GM21825 (cell line): ENCODE results near the gene TGFB1.
A peak's percentile ranks its signal among the peaks of the same experiment; 100 is the strongest.

Source experiments
- ATAC-seq: cut with Tn5 transposase; IDR thresholded peaks from one replicate; pipeline ENCODE4 v1.9.1; 2021; ENCODE audit warnings: mild to moderate bottlenecking, moderate library complexity; ENCODE audit not compliant: unreplicated experiment

Gene TGFB1

GRCh38 chr19:41323023-41323422 is 30.7 kb downstream of the TGFB1 start:
- ATAC-seq, result no peak

DNA sequence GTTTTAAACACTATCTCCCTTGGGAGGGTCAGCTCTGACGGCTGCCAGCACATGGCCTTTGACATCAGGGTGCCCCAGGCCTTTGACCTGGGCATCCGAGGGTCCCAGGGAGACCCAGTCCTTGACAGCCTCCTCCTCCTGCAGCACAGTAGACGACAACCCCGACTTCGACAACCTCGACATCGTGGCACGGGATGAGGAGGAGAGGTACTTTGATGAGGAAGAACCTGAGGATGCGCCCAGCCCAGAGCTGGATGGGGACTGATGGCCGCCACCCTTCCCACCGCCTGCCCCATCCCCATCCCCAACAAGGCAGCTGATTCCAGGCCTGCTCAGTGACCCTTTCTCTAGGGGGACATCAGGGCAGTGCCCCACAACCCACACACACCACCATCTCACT is 31.3 kb downstream of the TGFB1 start:
- no peak for ATAC-seq

- ATAC-seq, result no peak
Observed at GRCh38 chr19:41321600-41322270, 32.0 kb downstream of the TGFB1 start.

DNA sequence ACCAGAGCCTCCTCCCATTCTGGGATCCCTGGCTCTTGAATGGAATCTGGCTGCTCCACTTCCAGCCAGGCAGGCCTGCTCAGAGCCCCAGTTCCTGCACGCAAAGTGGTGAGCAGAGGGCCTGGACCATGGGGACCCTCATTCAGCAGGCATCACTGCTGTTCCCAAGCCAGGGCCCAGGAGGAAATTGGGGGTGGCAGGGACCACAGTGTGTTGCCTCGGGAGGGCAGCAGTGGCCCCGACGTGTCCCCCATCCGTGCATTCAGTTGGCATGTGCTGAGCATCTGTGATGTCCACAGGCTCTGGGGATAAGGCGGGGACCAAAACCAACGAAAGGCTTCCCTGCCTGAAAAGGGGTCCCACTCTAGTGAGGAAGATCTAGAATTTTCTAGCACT is 32.5 kb downstream of the TGFB1 start:
- ATAC-seq, result no peak

DNA sequence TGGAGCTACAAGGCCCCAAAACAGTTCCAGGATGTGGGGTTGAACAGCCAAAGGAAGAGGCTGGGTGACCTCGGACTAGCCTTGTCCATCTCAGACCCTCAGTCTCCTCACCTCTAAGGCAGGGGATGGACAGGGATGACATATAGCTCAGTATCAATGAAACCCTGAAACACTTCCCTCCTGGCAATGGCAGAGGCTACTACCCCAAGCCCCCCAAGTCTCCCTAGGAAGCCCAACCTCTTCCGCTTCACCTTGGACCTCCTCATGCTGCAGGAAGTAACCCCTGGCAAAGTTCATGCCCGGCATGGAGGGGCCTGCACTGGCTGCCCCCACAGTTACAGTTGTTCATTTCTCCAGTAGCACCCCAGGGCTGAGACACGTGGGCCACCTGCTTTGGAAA is 33.2 kb downstream of the TGFB1 start:
- no peak for ATAC-seq

DNA sequence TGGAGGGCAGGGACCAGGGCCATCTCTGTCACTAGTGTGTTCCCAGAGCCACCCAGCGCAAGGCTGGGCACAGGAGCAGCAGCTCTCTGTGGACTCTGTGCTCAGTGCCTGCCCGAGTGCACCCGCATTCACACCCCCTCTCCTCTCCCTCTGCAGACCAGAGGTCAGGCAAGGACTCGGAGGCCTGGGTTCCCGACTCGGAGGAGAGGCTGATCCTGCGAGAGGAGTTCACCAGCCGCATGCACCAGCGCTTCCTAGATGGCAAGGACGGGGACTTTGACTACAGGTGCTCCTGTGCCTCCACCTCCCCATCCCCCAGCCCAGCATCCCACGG is 33.6 kb downstream of the TGFB1 start:
- ATAC-seq, result no peak

- ATAC-seq, result no peak
Observed at GRCh38 chr19:41319500-41320184, 34.1 kb downstream of the TGFB1 start.

- ATAC-seq, result no peak
Observed at GRCh38 chr19:41318696-41319499, 34.8 kb downstream of the TGFB1 start.

DNA sequence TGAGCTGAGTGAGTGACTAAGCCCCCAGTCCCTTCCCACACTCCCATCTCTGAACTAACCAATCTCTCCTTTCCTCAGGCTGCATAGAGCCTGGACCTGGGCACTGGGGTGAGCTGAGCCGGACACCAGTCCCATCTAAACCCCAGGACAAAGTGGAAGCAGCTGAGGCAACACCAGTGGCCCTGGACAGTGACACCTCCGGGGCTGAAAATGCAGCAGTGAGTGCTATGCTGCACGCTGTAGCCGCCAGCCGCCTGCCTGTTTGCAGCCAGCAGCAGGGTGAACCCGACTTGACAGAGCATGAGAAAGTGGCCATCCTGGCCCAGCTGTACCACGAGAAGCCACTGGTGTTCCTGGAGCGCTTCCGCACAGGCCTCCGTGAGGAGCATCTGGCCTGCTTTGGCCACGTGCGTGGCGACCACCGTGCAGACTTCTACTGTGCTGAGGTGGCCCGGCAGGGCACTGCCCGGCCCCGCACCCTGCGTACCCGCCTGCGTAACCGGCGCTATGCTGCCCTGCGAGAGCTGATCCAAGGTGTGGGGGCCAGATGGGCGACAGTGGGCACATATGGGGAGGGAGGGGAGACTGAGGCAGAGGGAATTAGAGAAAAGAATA is 37.3 kb downstream of the TGFB1 start:
- ATAC-seq, result no peak

DNA sequence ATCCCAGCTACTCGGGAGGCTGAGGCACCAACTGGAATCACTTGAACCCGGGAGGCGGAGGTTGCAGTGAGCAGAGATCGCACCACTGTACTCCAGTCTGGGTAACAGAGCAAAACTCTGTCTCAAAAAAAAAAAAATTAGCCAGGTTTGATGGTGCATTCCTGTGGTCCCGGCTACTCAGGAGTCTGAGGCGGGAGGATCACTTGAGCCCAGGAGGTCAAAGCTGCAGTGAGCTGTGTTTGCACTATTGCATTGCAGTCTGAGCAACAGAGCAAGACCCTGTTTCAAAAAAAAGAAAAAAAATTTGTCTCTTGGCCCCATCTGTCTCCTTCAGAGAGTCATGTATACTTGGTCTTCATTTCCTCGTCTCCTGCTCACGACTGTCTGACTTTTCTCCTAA is 42.1 kb downstream of the TGFB1 start:
- ATAC-seq, result no peak

GRCh38 chr19:41311072-41311471 is 42.6 kb downstream of the TGFB1 start:
- ATAC-seq, result no peak

DNA sequence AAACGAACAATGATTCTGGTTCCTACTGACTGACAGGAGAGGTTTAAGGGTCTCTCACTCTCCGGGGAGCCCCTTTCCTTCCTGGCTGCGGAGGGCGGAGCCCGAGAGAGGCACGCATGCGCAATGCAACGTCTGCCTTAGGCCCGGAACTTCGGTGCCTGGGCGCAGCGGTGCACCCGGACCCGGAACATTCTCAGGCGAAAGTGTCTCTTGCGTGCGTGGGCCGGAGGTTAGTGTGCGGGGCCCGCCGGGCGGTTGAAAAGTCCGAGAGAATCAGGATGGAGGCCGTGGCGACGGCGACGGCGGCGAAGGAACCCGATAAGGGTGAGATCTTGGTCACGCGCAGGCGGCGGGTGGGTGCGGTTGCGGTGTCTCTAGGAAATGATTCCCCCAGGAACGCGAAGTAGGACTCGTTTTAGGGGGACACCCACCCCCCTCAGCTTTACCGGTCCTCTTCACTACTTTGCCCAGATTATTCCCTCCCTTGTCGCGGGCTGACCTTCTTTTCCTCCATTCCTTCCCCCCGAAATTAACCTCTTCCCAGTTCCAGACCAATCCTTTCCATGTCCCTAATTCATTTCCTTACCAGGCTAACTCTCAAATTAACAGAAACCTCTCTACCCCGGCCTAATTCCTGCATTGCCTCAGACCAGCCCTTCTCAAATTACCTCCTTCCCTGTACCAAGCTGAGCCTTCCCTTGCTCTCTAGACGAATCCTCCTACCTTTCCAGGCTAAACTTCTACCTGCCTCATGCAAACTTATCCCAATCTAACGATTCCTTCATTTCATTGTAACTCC is 43.5 kb downstream of the TGFB1 start, which contains the start of gene CCDC97:
TSS of gene CCDC97 (plus strand) at position 140 of the 799 bp plus-strand sequence. CDS start at position 279, 139 bp downstream.
- peak; percentile 53 for ATAC-seq

- ATAC-seq, result no peak
Observed at GRCh38 chr19:41309180-41310032, 44.3 kb downstream of the TGFB1 start.

DNA sequence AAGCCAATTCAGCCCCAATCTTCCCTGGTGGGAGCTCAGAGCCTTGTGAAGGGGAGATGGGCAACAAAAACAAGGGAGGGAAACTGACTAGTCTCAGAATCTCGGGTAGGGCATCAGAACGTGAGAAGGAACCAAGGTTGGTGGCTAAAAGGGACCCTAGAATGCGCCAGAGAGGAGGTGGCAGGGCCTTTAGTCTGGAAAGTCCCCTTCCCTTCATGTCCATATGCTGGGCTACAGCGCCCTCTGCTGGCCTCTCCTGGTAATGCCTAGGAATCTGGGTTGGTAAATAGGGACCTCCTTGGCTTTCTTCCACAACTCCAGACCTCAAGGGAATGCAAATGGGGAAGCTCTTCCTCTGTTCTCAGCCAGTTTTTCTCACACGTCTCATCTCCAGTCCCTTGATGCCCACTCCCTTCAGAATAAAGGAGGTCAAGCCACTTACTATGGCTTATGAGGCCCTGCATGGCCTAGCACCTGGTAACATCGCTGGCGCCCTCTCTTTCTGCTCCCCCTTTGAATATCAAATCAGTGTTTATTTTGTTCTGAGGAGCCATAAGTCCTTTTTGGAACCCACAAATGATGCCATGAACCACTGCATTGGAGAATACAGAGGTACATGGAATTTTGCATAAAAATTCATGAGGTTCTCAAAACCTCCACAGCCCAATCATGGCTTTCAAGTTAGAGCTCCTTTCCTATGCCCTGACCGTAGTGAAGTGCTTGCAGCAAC is 45.1 kb downstream of the TGFB1 start:
- ATAC-seq, result peak; percentile 31

- ATAC-seq, result no peak
Observed at GRCh38 chr19:41307954-41308449, 45.7 kb downstream of the TGFB1 start.

DNA sequence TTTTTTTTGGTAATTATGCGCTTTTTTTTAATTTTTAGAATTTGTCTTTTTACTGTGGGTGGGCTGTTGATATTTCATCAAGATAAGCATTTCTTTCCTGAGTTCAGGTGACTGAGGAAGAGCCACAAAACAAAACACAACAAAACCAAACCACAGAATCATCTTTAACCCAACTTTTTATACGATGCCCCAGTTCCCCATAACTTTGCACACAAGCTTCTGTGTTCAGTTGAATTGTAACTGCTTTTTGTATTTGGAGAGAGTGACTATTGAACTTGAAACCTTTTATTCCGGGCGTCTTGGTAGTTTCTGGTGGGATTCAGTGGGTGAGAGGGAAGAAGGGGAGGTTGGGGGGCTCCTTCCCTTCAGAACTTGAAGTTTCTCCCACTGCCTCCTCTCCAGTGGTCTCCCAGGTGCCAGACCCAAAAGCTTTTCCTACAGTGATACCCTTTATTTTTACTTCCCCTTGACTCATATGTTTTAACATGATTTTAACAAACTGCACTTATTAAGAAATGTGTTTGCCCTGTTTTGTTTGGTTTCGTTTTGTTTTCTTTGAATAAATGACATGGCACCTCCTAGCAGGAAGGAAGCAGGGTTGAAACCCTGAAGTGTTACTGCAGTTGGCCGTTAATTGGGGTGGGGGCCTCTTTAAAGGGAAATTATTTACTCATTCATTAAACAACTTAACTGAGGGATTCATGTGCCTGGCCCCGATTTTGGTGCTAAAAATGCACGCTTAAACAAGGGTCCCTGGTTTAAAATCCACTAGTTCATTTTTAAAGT is 46.4 kb downstream of the TGFB1 start:
- ATAC-seq, result no peak

GRCh38 chr19:41305927-41306793 is 47.6 kb downstream of the TGFB1 start:
- ATAC-seq, result no peak
